SH-SY5Y (cell line): ENCODE results near the gene ACOX3.

ENCODE experiments used
- GATA2 ChIP-seq: IDR thresholded peaks from 2 replicates; pipeline ENCODE4 v1.6.1; 2011; ENCODE audit warnings: mild to moderate bottlenecking, low read depth, low read length
- GATA3 ChIP-seq: IDR thresholded peaks from 2 replicates; pipeline ENCODE4 v1.6.1; 2011; ENCODE audit warnings: low read depth, mild to moderate bottlenecking, low read length, moderate library complexity

GRCh38 chr4:8410641-8411271, 29.8 kb downstream of the ACOX3 start:
- no peak for TF ChIP-seq GATA2
- no peak for TF ChIP-seq GATA3
